Stimulated activated CD4-positive, alpha-beta T cell treated with anti-CD3 and anti-CD28 coated beads, Interleukin-12 subunit alpha, Interleukin-12 subunit beta, amount 100 ng/mL, for 24 hours (primary cell): Measurements from ENCODE around the gene MEPCE.

Source experiments
- DNase-seq, 2 experiments: peaks; one replicate each; pipeline ENCODE4 v3.0.0-alpha.2; 2020; ENCODE audit warnings: low read depth in 2 of 2

The MEPCE gene

DNA sequence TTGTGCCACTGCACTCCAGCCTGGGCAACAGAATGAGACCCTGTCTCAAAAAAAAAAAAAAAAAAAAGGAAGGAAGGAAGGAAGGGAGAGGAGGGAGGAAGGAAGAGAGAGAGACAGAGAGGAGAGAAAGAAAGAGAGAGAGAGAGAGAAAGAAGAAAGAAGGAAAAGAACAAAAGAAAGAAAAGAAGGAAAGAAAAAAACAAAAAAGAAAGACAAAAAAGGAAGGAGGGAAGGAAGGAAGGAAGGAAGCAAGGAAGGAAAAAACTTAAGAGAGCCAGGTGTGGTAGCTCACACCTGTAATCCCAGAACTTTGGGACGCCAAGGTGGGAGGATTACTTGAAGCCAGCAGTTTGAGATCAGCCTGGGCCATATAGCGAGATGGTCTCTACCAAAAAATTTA, 35.2 kb downstream of the MEPCE start:
- DNase-seq = no peak

DNA sequence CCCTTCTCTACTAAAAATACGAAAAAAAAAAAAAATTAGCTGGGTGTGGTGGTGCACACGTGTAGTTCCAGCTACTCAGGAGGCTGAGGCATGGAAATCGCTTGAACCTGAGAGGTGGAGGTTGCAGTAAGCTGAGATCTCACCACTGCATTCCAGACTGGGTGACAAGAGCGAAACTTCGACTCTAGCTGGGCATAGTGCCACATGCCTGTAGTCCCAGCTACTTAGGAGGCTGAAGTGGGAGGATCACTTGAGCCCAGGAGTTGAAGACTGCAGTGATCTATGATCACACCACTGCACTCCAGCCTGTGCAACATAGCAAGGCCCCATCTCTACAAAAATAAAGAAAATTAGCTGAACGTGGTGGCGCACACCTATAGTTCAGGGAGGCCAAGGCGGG, 35.7 kb downstream of the MEPCE start:
- DNase-seq = no peak

DNA sequence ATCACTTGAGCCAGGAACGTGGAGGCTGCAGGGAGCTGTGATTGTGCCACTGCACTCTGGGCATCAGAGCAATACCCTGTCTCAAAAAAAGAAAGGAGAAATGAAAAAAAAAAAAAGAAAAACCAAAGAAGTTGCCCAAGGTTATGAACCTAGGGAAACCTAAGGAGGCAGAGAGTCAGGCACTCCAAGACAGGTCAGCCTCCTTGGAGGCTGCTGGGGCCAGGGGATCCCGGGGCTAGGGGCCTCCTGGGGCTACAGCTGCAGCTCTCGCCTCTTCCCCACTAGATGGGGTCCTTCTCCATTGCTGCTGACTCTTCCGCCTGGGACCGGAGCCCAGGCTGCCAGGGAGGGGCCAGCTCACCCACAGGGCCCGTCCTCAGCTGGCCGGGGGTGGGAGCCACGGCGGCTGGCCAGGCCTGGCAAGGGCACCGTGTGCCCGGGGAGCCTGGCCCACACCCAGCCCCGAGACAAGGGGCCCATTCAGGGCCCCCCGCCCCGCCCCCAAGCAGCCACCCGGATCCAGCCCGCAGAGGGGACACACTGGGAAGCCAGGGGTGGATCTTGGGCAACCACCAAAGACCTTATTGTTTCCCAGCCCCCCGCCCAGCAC, 36.2 kb downstream of the MEPCE start:
- no peak for DNase-seq

DNA sequence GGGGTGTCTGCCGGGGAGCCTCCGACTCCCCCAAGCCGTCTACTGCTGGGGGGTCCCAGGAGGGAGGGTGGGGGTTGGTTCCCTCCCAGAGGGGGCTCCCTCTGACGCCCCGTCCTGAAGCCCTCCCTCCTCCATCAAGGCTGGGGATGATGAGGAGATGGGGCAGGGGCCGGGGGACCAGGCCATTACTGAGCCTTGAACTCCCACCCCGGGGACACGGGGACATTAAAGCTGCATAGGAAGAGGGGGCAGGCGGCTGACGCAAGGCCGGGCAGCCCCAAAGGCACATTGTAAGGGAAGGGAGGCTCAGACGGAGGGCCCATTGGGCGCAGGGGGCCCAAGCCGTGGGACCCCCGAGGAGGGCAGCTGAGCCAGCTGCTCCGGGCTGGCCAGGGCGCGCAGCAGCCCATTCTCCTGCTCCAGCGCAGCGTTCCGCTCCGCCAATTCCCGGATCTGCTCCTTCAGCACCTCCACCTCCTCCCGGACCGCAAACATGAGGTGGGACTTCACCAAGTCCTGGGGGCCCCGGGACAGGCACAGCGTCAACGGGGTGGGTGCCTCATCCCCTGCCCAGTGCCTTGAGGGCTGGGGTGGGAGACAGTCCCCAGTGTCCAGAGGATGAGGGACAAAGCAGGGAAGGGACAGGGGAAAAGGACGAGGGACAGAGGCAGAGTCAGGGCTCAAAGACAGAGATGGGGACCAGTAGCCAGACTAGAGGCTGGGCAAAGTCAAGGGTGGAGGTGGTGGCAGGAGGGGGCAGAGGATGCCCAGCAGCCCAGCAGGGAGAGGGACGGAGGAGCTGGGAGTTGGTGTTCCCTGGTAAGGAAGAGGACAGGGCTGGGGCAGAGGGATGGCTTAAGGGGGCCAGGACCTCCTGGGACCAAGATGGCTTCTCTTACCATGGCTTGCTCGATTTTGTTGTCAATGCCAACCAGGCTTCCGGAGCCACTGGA, 37.3 kb downstream of the MEPCE start:
- no peak for DNase-seq

DNA sequence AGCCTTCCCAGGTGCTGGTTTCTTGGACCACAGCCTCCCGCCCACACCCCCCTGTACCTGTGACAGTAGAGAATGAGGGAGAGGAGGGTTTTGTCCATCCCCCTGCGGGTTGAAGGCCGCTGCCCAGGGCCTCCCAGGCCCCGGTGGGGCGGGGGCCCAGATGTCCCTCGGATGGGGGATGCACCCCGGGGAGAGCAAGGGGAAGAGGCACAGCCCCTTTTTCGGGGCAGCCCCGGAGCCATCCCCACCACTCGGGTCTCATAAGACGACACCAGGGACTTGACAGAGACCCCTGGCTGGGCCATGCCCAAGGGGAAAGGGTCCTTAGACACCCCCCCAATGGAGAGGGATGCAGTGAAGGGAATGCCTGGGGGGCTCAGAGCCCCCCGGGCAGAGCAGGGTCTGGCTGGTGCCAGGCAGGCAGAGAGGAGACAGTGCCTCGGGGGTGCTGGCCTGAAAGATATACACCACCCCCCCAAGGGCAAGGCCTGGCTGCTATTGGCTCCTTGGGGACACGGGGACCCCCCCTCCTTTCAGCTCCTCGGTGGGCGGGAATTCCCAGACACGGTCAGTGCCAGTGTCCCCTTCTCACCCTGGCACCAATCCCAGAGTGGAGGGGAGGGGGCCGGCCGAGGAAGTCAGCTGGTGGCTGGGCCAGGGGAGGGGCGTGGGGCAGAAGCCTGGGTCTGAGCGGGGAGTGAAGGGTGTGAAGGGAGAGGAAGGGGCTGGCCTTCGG, 38.2 kb downstream of the MEPCE start:
- no peak for DNase-seq

DNA sequence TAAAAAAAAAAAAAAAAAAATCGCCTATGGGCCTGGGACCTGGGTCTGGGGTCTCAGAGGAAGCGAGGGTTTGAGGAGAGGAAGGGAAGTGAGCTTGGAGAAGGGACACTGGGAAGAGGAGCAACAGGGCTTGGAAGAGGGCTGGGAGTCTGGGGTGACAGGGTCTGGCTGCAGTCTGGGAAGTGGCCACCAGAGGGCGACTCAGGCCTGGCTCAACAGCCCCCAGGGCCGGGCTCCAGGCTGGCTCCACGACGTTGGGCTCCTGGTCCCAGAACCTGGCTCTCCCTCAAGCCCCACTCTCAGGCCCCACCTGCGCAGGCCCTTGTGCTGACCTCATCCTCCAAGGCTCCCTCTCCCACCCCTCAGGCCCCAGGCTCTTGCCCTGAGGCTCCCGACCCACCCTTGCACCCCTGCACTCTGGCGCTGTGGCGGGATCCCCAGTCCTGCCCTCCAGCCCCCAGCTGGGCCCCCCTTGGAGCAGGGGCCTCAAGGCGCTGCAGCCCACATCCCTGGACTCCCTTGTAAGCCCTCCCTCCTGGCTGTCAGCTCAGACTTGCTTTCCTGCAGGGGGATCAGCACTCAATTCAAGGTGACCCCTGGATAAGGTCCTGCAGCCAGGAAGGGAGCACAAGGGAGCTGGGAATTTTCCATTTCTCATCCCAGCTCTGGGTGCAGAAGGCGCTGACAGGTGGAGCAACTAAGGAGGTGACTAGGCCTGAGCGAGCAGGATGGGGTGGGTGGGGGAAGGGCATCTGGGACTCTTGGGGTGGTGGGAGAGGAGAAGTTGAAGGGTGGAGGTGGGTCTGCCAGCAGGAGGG, 39.8 kb downstream of the MEPCE start:
- DNase-seq = peak; percentile 70 to 84

DNA sequence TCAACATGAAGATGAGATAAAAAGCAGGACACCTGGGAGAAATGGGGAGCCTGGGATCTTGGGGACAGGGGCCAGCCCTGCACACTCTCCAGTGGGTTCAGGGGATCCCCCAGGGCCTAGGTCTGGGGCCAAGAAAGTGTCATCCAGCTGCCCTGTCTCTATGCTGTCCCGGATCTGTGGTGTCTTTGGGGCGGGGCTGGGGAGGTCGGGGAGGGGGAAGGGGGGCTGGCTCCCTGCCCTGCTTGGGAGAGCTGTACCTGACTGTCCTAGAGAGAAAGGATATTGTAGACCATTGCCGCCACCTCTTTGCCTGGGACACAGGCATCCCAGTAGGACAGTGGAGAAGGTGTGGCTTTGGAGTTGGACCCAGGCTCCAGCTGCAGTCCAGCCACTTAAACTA, 41.4 kb downstream of the MEPCE start:
- no peak for DNase-seq

DNA sequence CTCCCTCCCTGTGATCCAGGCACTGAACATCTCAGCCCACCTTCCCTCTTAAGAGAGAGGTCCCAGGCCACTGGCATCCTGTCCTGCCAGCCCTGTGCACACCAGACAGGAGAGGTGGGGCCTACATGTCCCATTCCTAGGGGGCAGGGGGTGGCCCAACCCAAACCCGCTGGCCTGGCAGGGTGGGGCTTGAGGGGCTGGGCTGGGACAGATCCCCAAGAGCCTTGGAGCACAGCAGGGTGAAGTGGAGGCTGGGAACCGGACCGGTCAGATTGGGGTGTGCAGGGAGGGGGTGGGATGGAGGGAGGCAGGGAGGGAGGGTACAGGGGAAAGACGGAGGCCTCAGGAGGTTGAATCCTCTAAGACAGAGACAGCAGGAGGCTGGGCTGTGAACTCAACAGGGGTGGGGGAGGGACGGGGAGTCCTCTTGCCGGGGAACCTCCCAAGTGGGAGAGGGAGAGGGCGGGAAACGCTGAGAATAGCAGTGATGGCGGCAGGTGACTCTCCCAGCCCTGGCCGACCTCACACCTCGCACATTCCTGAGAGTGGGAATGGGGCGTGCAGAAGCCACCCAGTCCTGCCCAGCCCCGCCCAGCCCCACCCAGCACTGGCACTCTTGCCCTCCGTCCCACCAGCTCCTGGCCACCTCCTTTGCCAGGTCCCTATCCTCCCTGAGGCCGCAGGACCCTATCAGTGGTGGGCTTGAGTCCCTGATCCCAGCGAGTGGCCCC, 42.7 kb downstream of the MEPCE start:
- no peak for DNase-seq

DNA sequence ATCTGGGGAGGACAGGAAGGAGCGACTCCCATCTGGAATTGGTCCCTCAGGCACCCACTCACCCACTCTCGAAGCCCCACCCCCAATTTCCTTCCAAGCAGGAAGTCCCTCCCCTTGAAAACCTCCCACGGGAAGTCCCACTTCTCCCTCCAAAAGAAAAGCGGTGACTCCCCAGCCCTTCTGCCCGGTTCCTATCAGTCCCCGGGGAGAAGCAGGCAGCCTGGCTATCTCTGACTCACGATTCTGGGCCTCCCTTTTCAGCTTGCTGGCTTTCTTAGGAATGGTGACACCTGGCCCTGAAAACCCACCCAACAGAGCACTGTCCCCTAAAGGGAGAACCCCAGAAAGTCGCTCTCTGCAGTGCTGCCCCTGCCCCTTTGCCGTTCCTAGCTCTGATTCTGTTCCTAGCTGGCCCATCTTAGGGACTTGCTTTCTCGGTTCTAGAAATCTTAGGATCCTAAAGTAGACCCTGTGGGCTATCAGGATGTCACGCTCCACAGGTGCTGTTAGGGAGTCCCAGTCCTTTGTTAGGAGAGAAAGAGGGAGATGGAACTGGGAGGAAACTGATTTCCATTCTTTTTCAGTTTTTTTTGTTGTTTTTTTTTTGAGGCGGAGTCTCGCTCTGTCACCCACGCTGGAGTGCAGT, 43.3 kb downstream of the MEPCE start:
- no peak for DNase-seq

DNA sequence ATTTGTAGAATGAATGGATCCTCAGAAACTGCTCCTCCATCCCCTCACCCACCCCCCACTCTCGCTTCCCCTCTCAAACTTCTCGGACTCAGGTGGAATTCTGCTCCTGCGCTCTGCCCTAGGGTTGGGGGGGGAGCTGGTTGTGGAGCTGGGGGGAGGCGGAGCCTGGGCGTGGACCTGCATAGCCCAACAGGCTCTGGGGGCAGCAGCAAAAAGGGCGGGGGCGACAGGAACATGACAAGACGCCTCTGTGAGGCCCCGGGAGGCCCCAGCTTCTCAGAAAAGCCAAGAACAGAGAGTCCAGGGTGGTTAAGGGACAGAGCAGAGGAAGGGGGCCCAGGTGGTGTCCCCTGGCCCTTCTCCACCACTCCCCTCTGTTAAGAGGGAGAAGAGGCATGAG, 45.9 kb downstream of the MEPCE start:
- DNase-seq = no peak

DNA sequence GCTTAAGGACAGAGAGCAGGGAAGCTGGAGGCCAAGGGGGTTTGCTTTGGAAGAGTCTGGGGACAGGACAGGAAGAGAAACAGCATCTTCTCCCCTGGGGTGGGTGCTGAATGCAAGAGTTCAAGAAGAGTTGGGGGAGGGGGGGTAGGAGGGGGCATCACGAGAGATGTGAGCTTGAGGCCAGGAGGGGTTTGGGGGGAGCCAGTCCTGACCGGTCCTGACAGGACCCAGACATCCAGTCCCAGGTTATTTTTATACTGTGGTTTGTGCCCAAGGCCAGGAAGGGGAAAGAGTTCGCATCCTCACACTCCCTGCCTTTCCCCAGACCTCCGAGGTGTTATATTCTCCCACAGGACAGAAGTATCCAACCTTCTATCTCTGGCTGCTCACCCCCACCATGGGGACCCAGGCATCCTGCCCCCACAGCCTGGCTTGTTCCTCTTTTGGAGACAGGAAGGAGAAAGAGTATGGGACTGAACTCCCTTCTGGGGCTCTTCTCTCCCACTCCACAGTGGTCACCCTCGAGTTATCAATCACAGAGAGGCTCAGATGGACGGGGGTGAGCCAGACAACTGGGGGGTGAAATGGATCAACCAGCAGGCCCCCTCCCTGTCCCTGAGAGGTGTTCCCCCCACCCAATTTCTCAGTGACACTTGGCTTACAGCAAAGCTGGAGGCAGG, 46.6 kb downstream of the MEPCE start:
- no peak for DNase-seq

DNA sequence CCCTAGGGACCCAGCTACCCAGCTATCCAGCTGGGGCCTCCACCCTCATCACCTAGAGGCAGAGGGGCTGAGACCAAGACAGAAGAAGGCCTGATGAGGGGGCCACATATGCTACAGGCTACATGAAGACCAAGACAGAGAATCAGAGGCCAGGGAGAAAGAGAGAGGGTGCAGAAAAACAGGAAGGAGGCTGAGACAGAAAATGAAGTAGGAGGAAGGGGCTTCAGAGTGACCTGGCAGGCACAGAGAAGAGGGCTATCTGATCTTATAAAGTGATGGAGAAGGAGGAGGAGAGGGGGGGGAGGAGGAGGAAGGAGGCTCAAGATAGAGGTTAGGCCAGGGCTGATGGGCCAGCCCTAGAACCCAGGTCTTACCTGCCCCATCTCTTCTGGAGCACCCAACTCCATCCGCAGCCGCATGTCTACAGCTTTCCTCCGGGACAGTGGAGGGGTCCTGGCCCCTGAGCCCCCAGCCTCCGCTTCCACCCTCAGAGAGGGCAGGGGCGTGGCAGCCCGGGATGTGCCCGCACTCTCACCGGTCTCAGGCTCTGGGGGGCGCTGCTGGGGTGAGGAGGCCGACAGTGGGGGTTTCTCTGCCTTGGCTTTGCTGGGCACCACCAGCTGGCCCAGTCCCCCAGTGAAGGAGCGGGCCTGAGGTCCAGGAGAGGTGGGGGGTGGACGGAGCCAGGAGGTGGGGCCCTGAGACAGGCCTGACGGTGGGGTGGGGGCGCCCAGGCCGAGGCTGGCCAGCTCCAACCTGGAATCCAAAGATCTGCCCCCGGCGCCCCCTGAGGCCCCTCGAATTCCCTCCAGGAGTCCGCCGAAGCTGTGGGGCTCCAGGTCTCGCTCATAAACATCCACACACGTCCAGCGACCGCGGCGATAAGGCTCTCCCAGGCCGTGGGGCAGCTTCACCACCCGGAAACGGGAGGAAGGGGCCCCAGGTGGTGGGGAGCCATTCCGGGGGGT, 47.6 kb downstream of the MEPCE start:
- peak in 1 of 2 experiments; percentile 34 for DNase-seq

DNA sequence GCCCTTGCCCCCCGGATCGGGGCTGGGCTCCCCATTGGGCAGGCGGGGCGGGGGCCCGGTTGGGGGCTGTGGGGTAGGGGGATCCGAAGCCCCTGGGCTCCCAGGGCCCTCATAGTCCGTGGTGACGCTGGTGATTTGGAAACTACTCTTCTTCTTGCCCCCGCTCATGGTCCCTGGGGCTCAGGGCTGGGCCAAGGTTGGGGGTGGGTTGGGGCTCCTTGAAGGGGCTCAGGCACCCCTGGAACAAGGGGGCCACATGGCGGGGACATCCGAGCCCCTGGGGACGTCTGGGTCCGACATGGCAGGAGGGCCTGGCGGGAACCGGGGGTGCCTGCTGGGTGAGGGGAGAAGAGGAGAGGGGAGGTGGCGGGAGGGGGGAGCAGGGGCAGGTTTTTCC, 48.2 kb downstream of the MEPCE start:
- no peak for DNase-seq

DNA sequence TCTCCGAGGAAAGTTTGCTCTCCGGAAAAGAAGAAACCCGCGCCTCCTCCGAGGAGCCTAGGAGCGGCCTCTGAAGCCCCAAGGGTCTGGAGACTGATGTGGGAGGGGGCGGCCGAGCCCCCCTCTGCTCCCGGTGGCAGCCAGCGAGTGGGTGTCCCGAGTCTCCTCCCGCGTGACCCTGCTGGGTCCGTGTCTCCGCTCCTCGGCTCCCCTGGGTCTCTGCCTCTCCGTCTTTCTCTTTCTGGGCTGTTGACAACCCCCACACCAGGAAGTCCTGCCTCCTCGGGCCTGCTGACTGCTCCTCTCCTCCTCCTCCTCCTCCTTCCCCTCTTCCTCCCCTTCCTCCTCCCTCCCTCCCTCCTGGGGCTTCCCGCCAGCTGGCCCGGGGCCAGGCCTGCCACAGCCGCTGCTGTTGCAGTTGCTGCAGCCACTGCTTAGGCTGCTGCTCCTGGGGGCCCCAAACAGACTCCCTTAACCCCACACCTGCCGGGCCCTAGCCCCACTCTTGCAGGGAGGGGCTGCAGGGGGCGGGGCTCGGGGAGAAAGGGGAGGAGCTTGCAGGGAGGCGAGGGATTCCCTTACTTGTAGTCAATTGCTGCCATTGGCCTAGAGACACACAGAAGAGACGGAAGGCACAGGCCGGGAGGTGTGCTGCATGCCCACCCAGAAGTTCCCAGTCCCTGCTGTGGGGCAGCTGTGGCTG, 49.5 kb downstream of the MEPCE start, which contains the start of gene TSC22D4:
TSS of gene TSC22D4 (minus strand) at position 257 of the 703 bp plus-strand sequence. CDS start 1,176 bp downstream, outside the sequence.
- peak; percentile 74 to 87 for DNase-seq

DNA sequence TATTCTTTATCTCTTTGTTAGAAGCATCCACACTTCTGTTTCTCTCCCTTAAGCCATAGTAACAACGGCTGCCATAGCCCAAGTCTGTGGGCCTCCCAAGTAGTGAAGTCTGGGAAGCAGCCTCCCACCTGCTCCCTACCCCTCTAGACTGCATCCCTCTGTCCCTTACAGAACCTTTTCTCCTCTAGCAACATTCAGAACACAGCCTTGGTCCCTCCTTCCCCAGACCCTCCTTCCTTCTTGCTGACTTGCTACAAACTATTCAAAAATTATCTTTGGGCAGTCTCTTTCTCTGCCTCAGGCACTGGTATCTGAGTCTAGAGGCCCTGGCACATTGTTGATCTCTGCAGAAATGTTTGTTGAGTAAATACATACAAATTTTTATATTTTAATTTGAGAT, 51.8 kb downstream of the MEPCE start:
- no peak for DNase-seq

DNA sequence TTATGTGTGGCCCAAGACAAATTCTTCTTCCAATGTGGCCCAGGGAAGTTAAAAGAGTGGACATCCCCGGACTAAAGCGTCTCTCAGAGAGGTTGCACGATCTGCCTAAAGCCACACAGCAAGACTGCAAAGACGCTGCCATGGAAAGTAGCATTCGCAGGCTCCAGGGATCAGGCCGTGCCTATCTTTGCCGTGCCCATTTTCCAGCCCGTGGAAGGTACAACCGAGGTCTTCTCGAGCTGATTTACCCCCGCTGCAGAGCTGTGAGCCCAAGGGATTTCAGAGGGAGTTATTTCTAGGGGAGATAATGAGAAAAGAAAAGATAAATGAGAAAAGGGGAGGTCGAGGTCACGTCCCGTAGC, 53.1 kb downstream of the MEPCE start:
- DNase-seq = no peak

DNA sequence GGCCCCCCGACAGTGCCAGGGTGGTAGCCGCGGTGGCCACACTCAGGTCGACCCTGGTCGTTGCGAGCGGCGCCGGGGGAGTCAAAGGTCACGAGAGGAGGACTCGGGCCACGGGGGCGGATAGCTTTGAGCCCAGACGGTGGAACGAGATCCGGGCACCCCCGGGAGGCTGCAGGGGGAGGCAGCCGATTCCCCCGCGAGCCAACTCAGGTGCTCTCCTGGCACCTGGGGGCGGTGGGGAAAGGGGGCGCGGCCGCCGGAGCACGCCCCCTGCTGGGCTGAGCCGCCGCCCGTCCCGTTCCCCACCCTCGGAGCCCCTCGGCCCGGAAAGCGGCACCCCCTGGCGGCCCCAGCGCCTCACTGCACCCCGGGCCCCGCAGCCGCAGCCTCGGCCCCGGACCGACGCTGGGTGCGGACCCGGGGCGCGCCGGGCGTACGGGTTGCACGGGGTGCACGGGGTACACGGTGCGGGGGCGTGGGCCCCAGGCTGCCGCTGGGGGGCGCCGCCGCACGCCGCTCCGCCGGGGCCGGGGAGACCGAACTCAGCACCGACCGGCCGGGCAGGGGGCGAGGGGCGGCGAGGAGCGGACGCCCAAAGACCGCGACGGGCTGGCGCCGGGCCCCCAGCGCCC, 53.6 kb downstream of the MEPCE start:
- DNase-seq = peak; percentile 60 to 77
